Smooth muscle cell (in vitro differentiated cells): ENCODE data around the gene KCND3. TPM values are rescaled to one million over a fixed set of nuclear protein-coding genes. Genes with fewer than 3 reads are reported as not detected.

Source experiments
- DNase-seq: peaks from one replicate; lab custom pipeline; 2025; ENCODE audit not compliant: unreplicated experiment; lab: John Stamatoyannopoulos, UW
- H2AFZ ChIP-seq: fragments of 200-600 bp; sonication (generic); 2 replicates; pipeline ENCODE4 v1.6.0; 2016; ENCODE audit warnings: antibody characterized with exemption, low read depth, mild to moderate bottlenecking
- H3F3A ChIP-seq: fragments of 200-600 bp; sonication (generic); 2 replicates; pipeline ENCODE4 v1.6.0; 2017; ENCODE audit warnings: antibody characterized with exemption, low read depth
- H3K27ac ChIP-seq: fragments of 200-600 bp; sonication (generic); 2 replicates; pipeline ENCODE4 v1.5.1; 2016; ENCODE audit warnings: low read depth, mild to moderate bottlenecking
- H3K27me3 ChIP-seq: fragments of 200-600 bp; sonication (generic); 2 replicates; pipeline ENCODE4 v1.6.1; 2016; ENCODE audit warnings: low read depth, mild to moderate bottlenecking
- H3K36me3 ChIP-seq: fragments of 200-600 bp; sonication (generic); 2 replicates; pipeline ENCODE4 v1.5.1; 2016; ENCODE audit warnings: low read depth
- H3K4me1 ChIP-seq: fragments of 200-600 bp; sonication (generic); 2 replicates; pipeline ENCODE4 v1.5.1; 2016; ENCODE audit warnings: low read depth
- H3K4me2 ChIP-seq: fragments of 200-600 bp; sonication (generic); 2 replicates; pipeline ENCODE4 v1.6.0; 2016; ENCODE audit warnings: mild to moderate bottlenecking
- H3K4me3 ChIP-seq: fragments of 200-600 bp; sonication (generic); 2 replicates; pipeline ENCODE4 v1.5.1; 2016; ENCODE audit warnings: mild to moderate bottlenecking
- H3K79me2 ChIP-seq: fragments of 200-600 bp; sonication (generic); 2 replicates; pipeline ENCODE4 v1.6.0; 2016; ENCODE audit warnings: low read depth, mild to moderate bottlenecking
- H3K9ac ChIP-seq: fragments of 200-600 bp; sonication (generic); 2 replicates; pipeline ENCODE4 v1.6.0; 2016; ENCODE audit warnings: low read depth
- H3K9me3 ChIP-seq: fragments of 200-600 bp; sonication (generic); replicated peaks from 2 replicates; pipeline ENCODE4 v1.5.1; 2016; ENCODE audit warnings: low read depth
- H4K20me1 ChIP-seq: fragments of 200-600 bp; sonication (generic); 2 replicates; pipeline ENCODE4 v1.6.0; 2016; ENCODE audit warnings: low read depth
- WGBS: methylation state at CpG from one replicate; pipeline ENCODE4 v1.1.7; 2016; ENCODE audit warnings: low lambda C conversion rate; 5-methylcytosine and 5-hydroxymethylcytosine counted together
- polyA plus RNA-seq: library from polyadenylated mRNA; unstranded; fragments of >200 nt; fragmentation: Nextera tagmentation; extraction: Ambion mirVana; gene quantifications from 2 replicates; pipeline ENCODE4 v1.2.1, GENCODE V29; 2016
- total RNA-seq: library from RNA; depleted of rRNA; stranded (reverse); fragments of >200 nt; gene quantifications from 2 replicates; pipeline ENCODE4 v1.2.3, GENCODE V29; 2014
- TF ChIP-seq, protein P1 (sequence below): fragments of 200-600 bp; sonication (generic); IDR thresholded peaks from 2 replicates; pipeline ENCODE4 v1.5.1; 2017; ENCODE audit warnings: borderline replicate concordance, mild to moderate bottlenecking, antibody characterized with exemption; ENCODE audit not compliant: insufficient read depth, poor library complexity, severe bottlenecking

Gene KCND3
- total and polyA plus RNA-seq, 2 experiments from 2014 or later = 0.97 to 2.2 TPM

DNA sequence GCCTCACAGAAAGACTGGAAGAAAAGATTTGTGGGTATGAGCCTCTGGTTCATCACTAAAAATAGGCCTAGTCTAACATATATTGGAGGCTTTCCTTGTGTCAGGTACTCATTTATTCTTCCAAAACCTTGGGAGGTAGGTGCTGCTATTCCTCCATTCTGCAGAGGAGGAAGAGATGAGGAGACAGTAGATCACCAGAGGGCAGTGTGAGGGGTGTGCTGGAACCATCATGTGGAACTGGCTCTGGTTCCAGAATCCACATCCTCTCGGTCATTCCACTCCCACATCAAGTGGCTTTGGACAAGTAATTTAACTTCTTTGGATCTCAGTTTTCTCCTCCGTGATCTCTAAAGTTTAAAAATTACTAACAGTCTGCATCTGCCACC is 242.9 kb downstream of the KCND3 start:
- H3K9ac ChIP-seq = no peak overlapping the region
- no peaks in the 10 kb centered on the region for H3K36me3 ChIP-seq
- H4K20me1 ChIP-seq = no peaks in the 10 kb centered on the region
- TF ChIP-seq, protein P1, sequence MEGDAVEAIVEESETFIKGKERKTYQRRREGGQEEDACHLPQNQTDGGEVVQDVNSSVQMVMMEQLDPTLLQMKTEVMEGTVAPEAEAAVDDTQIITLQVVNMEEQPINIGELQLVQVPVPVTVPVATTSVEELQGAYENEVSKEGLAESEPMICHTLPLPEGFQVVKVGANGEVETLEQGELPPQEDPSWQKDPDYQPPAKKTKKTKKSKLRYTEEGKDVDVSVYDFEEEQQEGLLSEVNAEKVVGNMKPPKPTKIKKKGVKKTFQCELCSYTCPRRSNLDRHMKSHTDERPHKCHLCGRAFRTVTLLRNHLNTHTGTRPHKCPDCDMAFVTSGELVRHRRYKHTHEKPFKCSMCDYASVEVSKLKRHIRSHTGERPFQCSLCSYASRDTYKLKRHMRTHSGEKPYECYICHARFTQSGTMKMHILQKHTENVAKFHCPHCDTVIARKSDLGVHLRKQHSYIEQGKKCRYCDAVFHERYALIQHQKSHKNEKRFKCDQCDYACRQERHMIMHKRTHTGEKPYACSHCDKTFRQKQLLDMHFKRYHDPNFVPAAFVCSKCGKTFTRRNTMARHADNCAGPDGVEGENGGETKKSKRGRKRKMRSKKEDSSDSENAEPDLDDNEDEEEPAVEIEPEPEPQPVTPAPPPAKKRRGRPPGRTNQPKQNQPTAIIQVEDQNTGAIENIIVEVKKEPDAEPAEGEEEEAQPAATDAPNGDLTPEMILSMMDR = no peak
- H3K4me1 ChIP-seq = peaks cover 10% of the 10 kb centered on the region
- no peak overlapping the region for H3K4me3 ChIP-seq
- no peak overlapping the region for H3K27ac ChIP-seq
- WGBS = 90% methylated on average over 2 of the region's 2 CpGs
- no peak for DNase-seq
- no peaks in the 10 kb centered on the region for H3F3A ChIP-seq
- no peaks in the 10 kb centered on the region for H3K9me3 ChIP-seq
- no peaks in the 10 kb centered on the region for H3K79me2 ChIP-seq
- H3K27me3 ChIP-seq = peaks cover 6% of the 10 kb centered on the region
- no peak overlapping the region for H3K4me2 ChIP-seq
- no peak overlapping the region for H2AFZ ChIP-seq

DNA sequence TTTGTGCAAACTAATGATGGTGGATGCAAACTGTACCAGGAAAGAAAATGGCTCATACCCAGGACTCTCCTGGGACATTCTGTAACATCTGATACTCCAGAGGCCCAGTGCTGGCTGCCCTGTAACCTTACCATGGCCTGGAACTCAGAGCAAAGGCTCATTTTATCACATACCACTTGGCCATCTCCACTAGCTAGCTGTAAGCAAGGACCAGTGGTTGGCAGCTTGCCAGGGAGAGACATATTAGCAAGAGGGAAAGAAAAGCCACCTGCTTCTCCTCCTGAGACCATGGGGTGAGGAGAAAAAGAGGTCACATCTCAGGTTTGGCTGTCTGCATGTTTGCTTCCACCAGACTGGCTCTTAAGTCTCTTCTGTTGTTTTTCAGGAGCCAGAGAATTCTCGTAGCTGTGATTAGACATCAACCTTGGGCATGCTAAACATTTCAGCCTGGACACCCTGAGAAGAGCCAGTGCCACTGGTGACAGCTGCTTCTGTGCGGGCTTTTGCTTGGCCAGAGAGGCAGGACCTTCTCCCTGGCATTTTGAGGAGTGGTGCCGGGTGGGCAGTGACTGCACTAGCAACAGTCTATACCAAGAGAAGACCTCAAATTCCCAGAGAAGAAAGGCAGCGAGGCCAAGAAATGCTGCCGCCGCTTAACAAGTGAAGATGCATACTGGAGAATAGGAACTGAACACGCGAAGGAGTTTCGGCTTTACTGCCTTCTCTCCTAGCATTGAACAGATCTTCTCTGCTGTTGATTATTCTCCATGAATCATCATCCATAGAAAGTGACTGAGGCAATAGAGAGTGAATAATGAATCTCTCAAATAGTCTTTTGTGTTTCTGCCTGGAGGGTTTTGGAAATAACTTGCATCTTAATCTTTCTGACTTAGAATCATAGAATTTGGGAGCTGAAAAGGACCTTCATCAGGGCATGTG is 243.5 kb downstream of the KCND3 start:
- H3K4me2 ChIP-seq = no peak overlapping the region
- TF ChIP-seq, protein P1 = no peak
- H3K79me2 ChIP-seq = no peaks in the 10 kb centered on the region
- DNase-seq = no peak
- H3F3A ChIP-seq = no peaks in the 10 kb centered on the region
- H3K27me3 ChIP-seq = peaks cover 12% of the 10 kb centered on the region
- peaks cover 10% of the 10 kb centered on the region for H3K4me1 ChIP-seq
- H3K36me3 ChIP-seq = no peaks in the 10 kb centered on the region
- no peak overlapping the region for H3K4me3 ChIP-seq
- no peaks in the 10 kb centered on the region for H4K20me1 ChIP-seq
- H3K9ac ChIP-seq = no peak overlapping the region
- H2AFZ ChIP-seq = no peak overlapping the region
- WGBS = 91% methylated on average over 9 of the region's 9 CpGs
- no peak overlapping the region for H3K27ac ChIP-seq
- no peaks in the 10 kb centered on the region for H3K9me3 ChIP-seq

DNA sequence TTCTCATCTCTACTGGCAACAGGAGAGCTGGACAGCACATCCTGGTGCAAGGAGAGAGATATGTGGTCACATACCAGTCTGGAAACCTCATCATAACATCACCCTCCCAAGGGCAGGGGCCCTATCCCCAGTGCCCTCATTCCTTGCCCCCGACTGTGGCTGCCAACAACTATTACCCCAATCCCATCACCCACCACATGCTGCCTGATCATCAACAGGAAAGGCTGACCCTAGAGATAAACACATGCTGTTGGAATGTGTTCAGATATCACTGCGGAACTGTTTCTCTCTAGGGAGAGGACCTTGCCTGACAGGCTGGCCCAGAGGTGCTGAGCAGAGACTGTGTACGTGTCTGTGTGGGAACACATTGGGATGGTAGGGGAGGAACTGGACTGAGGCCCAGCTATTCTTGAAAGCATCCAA is 245.8 kb downstream of the KCND3 start:
- TF ChIP-seq, protein P1 = no peak
- no peak overlapping the region for H3K4me2 ChIP-seq
- DNase-seq = no peak
- H4K20me1 ChIP-seq = no peaks in the 10 kb centered on the region
- H2AFZ ChIP-seq = no peak overlapping the region
- H3K27me3 ChIP-seq = peaks cover 13% of the 10 kb centered on the region
- no peaks in the 10 kb centered on the region for H3K79me2 ChIP-seq
- no peak overlapping the region for H3K27ac ChIP-seq
- WGBS = 34% methylated on average over 3 of the region's 3 CpGs
- no peaks in the 10 kb centered on the region for H3K9me3 ChIP-seq
- no peaks in the 10 kb centered on the region for H3F3A ChIP-seq
- no peaks in the 10 kb centered on the region for H3K4me1 ChIP-seq
- H3K36me3 ChIP-seq = no peaks in the 10 kb centered on the region
- H3K4me3 ChIP-seq = no peak overlapping the region
- H3K9ac ChIP-seq = no peak overlapping the region
